SW 1271 (cell line): ENCODE data around the gene PFN1.
"Not testable (repeated sequence)": the region's sequence is repeated elsewhere in the genome, so short reads cannot be mapped to it uniquely, and the experiment has no call there.

ENCODE experiments used
- DNase-seq, 2 experiments: peaks; one replicate each; lab custom pipeline; 2025; lab: John Stamatoyannopoulos, UW

Gene PFN1

GRCh38 chr17:4921320-4921719 is 27.0 kb downstream of the PFN1 start:
- DNase-seq: no peak

GRCh38 chr17:4920351-4921048 is 27.8 kb downstream of the PFN1 start:
- DNase-seq: no peak

- DNase-seq: no peak
Measured at GRCh38 chr17:4919511-4920047, 28.8 kb downstream of the PFN1 start.

- not testable (repeated sequence) for DNase-seq
Measured at GRCh38 chr17:4914551-4914950, 33.8 kb downstream of the PFN1 start.

GRCh38 chr17:4913994-4914393 is 34.3 kb downstream of the PFN1 start:
- no peak for DNase-seq

- peak; percentile 62 to 85 for DNase-seq
Measured at GRCh38 chr17:4908711-4909496, 39.4 kb downstream of the PFN1 start.

- DNase-seq: no peak
Measured at GRCh38 chr17:4908301-4908700, 40.0 kb downstream of the PFN1 start.

- not testable (repeated sequence) for DNase-seq
Measured at GRCh38 chr17:4906642-4907041, 41.7 kb downstream of the PFN1 start.

GRCh38 chr17:4903051-4903818 is 45.1 kb downstream of the PFN1 start, which contains the start of gene CHRNE:
TSS of gene CHRNE (minus strand) at chr17:4903098. CDS start at chr17:4903063, 35 bp downstream.
- peak; percentile 24 to 68 for DNase-seq

GRCh38 chr17:4902540-4902939 is 45.8 kb downstream of the PFN1 start:
- DNase-seq: no peak

GRCh38 chr17:4901648-4902344 is 46.5 kb downstream of the PFN1 start:
- no peak for DNase-seq

- no peak for DNase-seq
Measured at GRCh38 chr17:4901108-4901647, 47.2 kb downstream of the PFN1 start.

- no peak for DNase-seq
Measured at GRCh38 chr17:4900231-4901107, 47.9 kb downstream of the PFN1 start.

GRCh38 chr17:4899341-4900230 is 48.7 kb downstream of the PFN1 start, which contains the start of gene C17orf107:
TSS of gene C17orf107 (plus strand) at chr17:4899536. CDS start at chr17:4899763, 227 bp downstream.
- no peak for DNase-seq

- DNase-seq: no peak
Measured at GRCh38 chr17:4898927-4899326, 49.4 kb downstream of the PFN1 start.

- no peak for DNase-seq
Measured at GRCh38 chr17:4898351-4898750, 50.0 kb downstream of the PFN1 start.

GRCh38 chr17:4897785-4898184 is 50.5 kb downstream of the PFN1 start:
- DNase-seq: no peak

GRCh38 chr17:4897198-4897687 is 51.1 kb downstream of the PFN1 start:
- DNase-seq: no peak
